Activated T-helper 1 cell treated with anti-CD3 and anti-CD28 coated beads, Interleukin-12 subunit alpha, Interleukin-12 subunit beta, Interleukin-2, Interleukin-4 antibody, amounts not matched to agents 30 ng/mL and 10 ng/mL and 1 ng/mL, durations not matched to agents 14 hours and 24 hours and 36 hours (primary cell): Measurements from ENCODE around the gene HLTF. TPM values are rescaled to one million over a fixed set of nuclear protein-coding genes. Genes with fewer than 3 reads are reported as not detected.

Source experiments
- DNase-seq: peaks from one replicate; pipeline ENCODE4 v3.0.0; 2021; ENCODE audit warnings: low spot score
- H3K27ac Mint-ChIP-seq: one replicate; pipeline ENCODE4 v1.8.0; 2021; ENCODE audit warnings: mild to moderate bottlenecking, mixed read lengths
- H3K27me3 Mint-ChIP-seq: one replicate; pipeline ENCODE4 v1.8.0; 2022; ENCODE audit warnings: mild to moderate bottlenecking, moderate library complexity, mixed read lengths; ENCODE audit not compliant: insufficient read depth
- H3K36me3 Mint-ChIP-seq: one replicate; pipeline ENCODE4 v1.8.0; 2021; ENCODE audit warnings: low read depth, mixed read lengths
- H3K4me1 Mint-ChIP-seq: one replicate; pipeline ENCODE4 v1.8.0; 2021; ENCODE audit warnings: low read depth, mixed read lengths
- H3K4me3 Mint-ChIP-seq: one replicate; pipeline ENCODE4 v1.8.0; 2021; ENCODE audit warnings: mild to moderate bottlenecking, moderate library complexity, mixed read lengths
- H3K9me3 Mint-ChIP-seq: one replicate; pipeline ENCODE4 v1.8.0; 2021; ENCODE audit warnings: mixed read lengths
- intact Hi-C: fragments of 100-400 bp; cut with micrococcal nuclease; formaldehyde crosslinking; loops from one replicate; pipeline ENCODE4 v1.15.1; 2024
- total RNA-seq: library from RNA; stranded (reverse); gene quantifications from 2 replicates; pipeline ENCODE4 v1.2.3, GENCODE V29; 2022

The HLTF gene
- total RNA-seq, 1 donor from 2014 or later: 19.7 TPM

DNA sequence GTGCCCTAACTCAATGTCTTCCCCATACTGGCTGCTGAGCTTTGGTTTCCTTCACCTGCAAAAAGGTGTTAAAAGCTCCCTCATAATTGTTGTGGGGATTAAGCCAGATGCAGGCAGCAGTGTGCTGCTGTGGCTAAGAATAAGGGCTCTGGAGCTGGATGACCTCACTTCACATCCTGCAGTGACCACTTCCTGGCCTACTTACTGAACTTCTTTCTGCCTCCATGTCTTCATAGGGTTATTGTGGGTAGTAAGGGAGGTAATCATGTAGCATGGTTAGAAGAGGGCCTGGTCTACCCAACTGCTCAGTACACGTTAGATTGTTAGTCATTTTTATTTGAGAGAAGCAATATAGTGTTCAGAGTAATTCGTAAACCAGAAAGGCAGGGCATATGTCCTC lies 76.6 kb downstream of the HLTF start:
- Mint-ChIP-seq H3K36me3 (peaks cover 48% of the 10 kb centered on the region), H3K27ac (peak overlapping the region; percentile 71), H3K4me1 (peaks cover 36% of the 10 kb centered on the region), H3K27me3 (no peaks in the 10 kb centered on the region), H3K9me3 (no peaks in the 10 kb centered on the region), H3K4me3 (no peak overlapping the region)
- peak; percentile 47 for DNase-seq
- intact Hi-C loops: loop anchor here (1.0 kb wide), 3 partner anchors 11 to 34 kb away; partner anchors contain the start of gene GYG1

DNA sequence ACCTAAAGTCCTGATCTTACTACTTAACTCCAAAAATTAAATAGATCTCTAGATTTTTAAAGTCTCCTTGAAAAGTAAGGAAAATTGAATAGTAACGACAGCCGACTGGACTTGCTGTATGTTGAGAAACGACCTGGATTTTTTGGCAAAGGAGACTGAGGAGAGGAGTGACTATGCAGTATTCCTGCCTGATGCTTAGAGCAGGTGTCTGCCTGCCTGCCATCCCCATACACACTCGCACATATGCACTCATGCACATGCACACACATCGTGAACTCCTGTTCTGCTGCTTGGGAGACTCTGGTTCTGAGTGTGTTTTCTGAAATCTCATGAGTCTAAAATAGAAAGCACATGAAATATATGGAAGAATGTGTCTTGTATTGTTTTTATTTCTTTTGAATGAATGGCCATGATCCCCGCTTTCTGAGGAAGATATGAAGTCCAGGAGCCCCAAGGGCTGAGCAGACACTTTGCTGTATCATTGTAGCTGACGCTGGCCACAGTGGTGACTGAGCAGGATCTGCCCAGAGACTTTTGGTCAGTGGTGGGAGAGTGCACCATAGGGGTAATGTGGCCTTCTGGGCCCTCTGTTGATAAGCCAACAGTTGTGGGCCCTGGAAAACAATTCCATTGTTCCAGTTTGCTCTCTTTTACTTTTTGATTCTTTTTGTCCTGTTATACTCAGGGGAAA lies 78.6 kb downstream of the HLTF start:
- H3K4me3 Mint-ChIP-seq: no peak overlapping the region
- H3K9me3 Mint-ChIP-seq: no peaks in the 10 kb centered on the region
- no peaks in the 10 kb centered on the region for H3K27me3 Mint-ChIP-seq
- peaks cover 45% of the 10 kb centered on the region for H3K36me3 Mint-ChIP-seq
- H3K27ac Mint-ChIP-seq: no peak overlapping the region
- H3K4me1 Mint-ChIP-seq: peaks cover 44% of the 10 kb centered on the region
- no peak for DNase-seq
- intact Hi-C loops: no loop called here

GRCh38 chr3:149005416-149005815 lies 80.9 kb downstream of the HLTF start:
- Mint-ChIP-seq H3K36me3 (peaks cover 41% of the 10 kb centered on the region), H3K27me3 (no peaks in the 10 kb centered on the region), H3K27ac (no peak overlapping the region), H3K4me1 (peaks cover 40% of the 10 kb centered on the region), H3K4me3 (no peak overlapping the region), H3K9me3 (no peaks in the 10 kb centered on the region)
- no peak for DNase-seq
- intact Hi-C loops: no loop called here

GRCh38 chr3:149004622-149005021 lies 81.7 kb downstream of the HLTF start:
- no peak overlapping the region for H3K4me3 Mint-ChIP-seq
- H3K36me3 Mint-ChIP-seq: peaks cover 43% of the 10 kb centered on the region
- no peaks in the 10 kb centered on the region for H3K27me3 Mint-ChIP-seq
- no peak for DNase-seq
- peaks cover 40% of the 10 kb centered on the region for H3K4me1 Mint-ChIP-seq
- no peak overlapping the region for H3K27ac Mint-ChIP-seq
- intact Hi-C loops: no loop called here
- no peaks in the 10 kb centered on the region for H3K9me3 Mint-ChIP-seq

GRCh38 chr3:149003653-149004305 lies 82.6 kb downstream of the HLTF start:
- peaks cover 43% of the 10 kb centered on the region for H3K36me3 Mint-ChIP-seq
- peaks cover 41% of the 10 kb centered on the region for H3K4me1 Mint-ChIP-seq
- no peaks in the 10 kb centered on the region for H3K9me3 Mint-ChIP-seq
- no peak overlapping the region for H3K4me3 Mint-ChIP-seq
- intact Hi-C loops: no loop called here
- peak overlapping the region; percentile 40 for H3K27ac Mint-ChIP-seq
- DNase-seq: no peak
- H3K27me3 Mint-ChIP-seq: no peaks in the 10 kb centered on the region

DNA sequence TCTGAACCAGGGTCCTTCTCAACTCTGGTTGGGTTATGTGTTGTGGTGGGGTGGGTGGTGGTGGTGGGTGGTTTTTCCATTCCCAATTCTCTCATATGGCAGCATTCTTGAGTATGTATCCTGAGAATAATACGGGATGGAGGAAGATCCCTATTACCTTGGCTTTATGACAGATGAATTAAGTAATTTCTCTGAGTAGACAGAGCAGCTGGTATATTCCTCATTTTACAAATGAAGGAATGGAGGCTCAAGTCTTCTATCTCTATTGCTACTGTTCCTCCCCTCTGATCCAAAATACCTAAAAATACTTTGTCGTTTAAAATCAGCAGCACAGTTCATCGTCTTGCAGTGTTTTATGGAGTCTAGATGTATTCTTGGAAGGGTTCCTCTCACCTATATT lies 84.6 kb downstream of the HLTF start:
- DNase-seq: no peak
- Mint-ChIP-seq H3K4me3 (no peak overlapping the region), H3K9me3 (no peaks in the 10 kb centered on the region), H3K27ac (no peak overlapping the region), H3K4me1 (peaks cover 46% of the 10 kb centered on the region), H3K36me3 (peaks cover 42% of the 10 kb centered on the region), H3K27me3 (no peaks in the 10 kb centered on the region)
- intact Hi-C loops: no loop called here

- no peak for DNase-seq
- Mint-ChIP-seq H3K4me3 (peak overlapping the region; percentile 19), H3K27me3 (no peaks in the 10 kb centered on the region), H3K36me3 (peaks cover 52% of the 10 kb centered on the region), H3K9me3 (no peaks in the 10 kb centered on the region), H3K4me1 (peaks cover 58% of the 10 kb centered on the region), H3K27ac (peak overlapping the region; percentile 23)
- intact Hi-C loops: loop anchor here (1.0 kb wide), 1 partner anchor 8 kb away; no protein-coding TSS in a partner anchor
Observed at GRCh38 chr3:149000206-149000745, 86.1 kb downstream of the HLTF start.

DNA sequence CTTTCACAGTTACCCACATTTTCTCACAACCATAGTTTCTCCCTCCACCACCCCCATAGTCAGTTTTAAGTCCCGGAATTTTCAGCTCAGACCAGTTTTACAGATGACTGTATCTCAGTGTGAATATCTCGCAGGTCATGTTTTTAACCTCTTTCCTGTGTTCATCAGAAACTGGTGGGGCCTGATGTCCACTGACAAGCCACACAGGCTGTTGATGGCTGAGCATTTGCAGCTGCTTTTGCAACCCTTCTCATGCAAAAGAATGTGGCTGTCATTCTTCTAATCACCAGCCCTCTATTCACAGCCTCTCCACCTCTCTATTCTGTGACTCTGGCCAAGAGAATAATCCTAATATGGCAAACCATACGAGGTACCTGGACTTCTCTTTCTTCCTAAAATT lies 86.5 kb downstream of the HLTF start:
- H3K4me3 Mint-ChIP-seq: no peak overlapping the region

GRCh38 chr3:148998715-148999423 lies 87.5 kb downstream of the HLTF start:
- H3K36me3 Mint-ChIP-seq: peaks cover 56% of the 10 kb centered on the region
- peak overlapping the region; percentile 46 for H3K27ac Mint-ChIP-seq
- H3K9me3 Mint-ChIP-seq: no peaks in the 10 kb centered on the region
- H3K4me1 Mint-ChIP-seq: peaks cover 55% of the 10 kb centered on the region
- H3K27me3 Mint-ChIP-seq: no peaks in the 10 kb centered on the region
- DNase-seq: no peak
- peak overlapping the region; percentile 26 for H3K4me3 Mint-ChIP-seq
- intact Hi-C loops: loop anchor here (1.0 kb wide), 1 partner anchor 10 kb away; no protein-coding TSS in a partner anchor

More for the DNA sequence above, 86.5 kb downstream of the HLTF start:
- DNase-seq: no peak
- Mint-ChIP-seq H3K4me1 (peaks cover 59% of the 10 kb centered on the region), H3K36me3 (peaks cover 57% of the 10 kb centered on the region), H3K9me3 (no peaks in the 10 kb centered on the region), H3K27me3 (no peaks in the 10 kb centered on the region), H3K27ac (peak overlapping the region; percentile 23)
- intact Hi-C loops: loop anchor here (1.0 kb wide), 1 partner anchor 8 kb away; no protein-coding TSS in a partner anchor

DNA sequence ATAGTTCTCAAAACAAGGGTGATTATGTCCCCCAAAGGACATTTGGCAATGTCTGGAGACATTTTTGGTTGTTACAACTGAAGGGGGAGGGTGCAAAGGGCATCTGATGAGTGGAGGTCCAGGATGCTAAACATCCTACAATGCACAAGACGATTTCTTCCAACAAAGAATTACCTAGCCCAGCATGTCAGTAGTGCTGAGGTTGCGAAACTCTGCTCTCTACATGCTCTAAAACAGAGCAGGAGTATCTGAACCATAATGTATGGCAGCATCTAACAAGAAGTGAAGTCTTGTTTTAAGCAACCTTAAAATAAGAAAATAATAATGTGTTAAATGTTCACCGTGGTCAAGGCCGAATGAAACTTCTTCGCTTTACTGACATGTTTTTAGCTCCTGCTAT lies 88.0 kb downstream of the HLTF start:
- intact Hi-C loops: loop anchor here (1.0 kb wide), 1 partner anchor 11 kb away; no protein-coding TSS in a partner anchor
- H3K4me1 Mint-ChIP-seq: peaks cover 57% of the 10 kb centered on the region
- H3K4me3 Mint-ChIP-seq: no peak overlapping the region
- DNase-seq: no peak
- H3K36me3 Mint-ChIP-seq: peaks cover 53% of the 10 kb centered on the region
- no peaks in the 10 kb centered on the region for H3K9me3 Mint-ChIP-seq
- H3K27me3 Mint-ChIP-seq: no peaks in the 10 kb centered on the region
- no peak overlapping the region for H3K27ac Mint-ChIP-seq

DNA sequence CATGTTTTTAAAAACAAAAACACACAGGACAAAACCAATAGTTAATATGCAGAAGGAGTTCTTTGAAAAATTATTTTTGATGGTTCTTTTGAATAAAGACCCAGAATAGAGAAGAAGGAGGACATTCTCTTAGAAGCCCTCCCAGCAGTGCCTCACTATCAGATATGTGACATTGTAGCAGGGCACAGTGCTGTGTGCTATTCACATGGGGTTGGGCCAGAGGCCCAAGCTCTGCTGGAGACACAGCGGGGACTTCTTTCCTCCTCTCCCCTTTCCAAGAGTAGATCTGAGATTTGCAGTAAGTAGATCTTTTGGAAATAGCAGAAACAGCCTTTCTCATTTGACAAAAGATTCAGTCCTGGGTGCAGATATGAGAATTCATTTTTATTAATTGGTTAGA lies 88.7 kb downstream of the HLTF start:
- peaks cover 53% of the 10 kb centered on the region for H3K36me3 Mint-ChIP-seq
- H3K4me1 Mint-ChIP-seq: peaks cover 63% of the 10 kb centered on the region
- no peak for DNase-seq
- no peaks in the 10 kb centered on the region for H3K9me3 Mint-ChIP-seq
- H3K4me3 Mint-ChIP-seq: no peak overlapping the region
- intact Hi-C loops: loop anchor here (1.0 kb wide), 1 partner anchor 12 kb away; no protein-coding TSS in a partner anchor
- H3K27me3 Mint-ChIP-seq: no peaks in the 10 kb centered on the region
- no peak overlapping the region for H3K27ac Mint-ChIP-seq

DNA sequence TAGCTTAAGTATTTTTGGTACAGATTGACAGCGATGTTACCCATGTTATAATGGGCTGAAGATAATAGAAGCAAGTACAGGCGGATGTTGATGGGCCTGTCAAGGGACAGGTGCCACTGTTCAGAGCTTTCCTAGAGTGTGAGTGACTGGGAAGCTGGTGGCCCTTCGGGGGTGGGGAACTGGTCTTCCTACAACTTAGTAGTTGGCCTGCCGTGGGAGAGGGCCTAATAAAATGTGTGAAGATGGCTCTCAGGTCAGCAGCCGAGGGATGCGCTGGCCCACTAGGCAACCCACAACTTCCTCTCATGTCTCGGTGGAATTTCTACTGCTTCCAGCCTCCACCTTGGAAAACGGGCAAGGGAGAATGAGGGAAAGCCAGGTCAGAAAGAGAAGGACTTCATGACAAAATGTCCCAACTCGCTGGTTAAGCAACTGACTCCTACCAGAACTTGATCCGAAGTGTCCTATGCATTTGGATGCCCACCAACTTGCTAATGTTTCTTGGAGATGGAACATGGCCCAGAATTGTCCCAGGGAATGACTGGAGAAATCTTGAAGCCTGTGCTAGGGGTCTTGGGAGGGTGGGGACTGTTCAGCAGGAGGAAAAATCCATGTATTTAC lies 93.6 kb downstream of the HLTF start:
- H3K4me3 Mint-ChIP-seq: peak overlapping the region; percentile 88
- H3K36me3 Mint-ChIP-seq: peaks cover 30% of the 10 kb centered on the region
- intact Hi-C loops: loop anchor here (1.0 to 5.0 kb wide), 4 partner anchors 8 to 760 kb away; partner anchors contain the start of gene COMMD2
- peak overlapping the region; percentile 84 for H3K27ac Mint-ChIP-seq
- no peaks in the 10 kb centered on the region for H3K27me3 Mint-ChIP-seq
- DNase-seq: no peak
- peaks cover 45% of the 10 kb centered on the region for H3K4me1 Mint-ChIP-seq
- no peaks in the 10 kb centered on the region for H3K9me3 Mint-ChIP-seq
